ENCODE results near the gene RCCD1.
A peak's percentile ranks its signal among the peaks of the same experiment; 100 is the strongest.

The RCCD1 gene

GRCh38 chr15:90968434-90968833 lies 13.8 kb downstream of the RCCD1 start:
- DNase-seq: no peak

GRCh38 chr15:90970274-90970673 lies 15.6 kb downstream of the RCCD1 start:
- peak; percentile 19 to 34 for DNase-seq

- DNase-seq: no peak
These were observed 17.4 kb downstream of the RCCD1 start for GRCh38 chr15:90972133-90972532.

- no peak for DNase-seq
These were observed 19.5 kb downstream of the RCCD1 start for GRCh38 chr15:90974216-90974615.

- DNase-seq: no peak
These were observed 24.9 kb downstream of the RCCD1 start for GRCh38 chr15:90979582-90979981.

- no peak for DNase-seq
These were observed 27.0 kb downstream of the RCCD1 start for GRCh38 chr15:90981681-90982080.

- DNase-seq: peak in 1 of 2 experiments; percentile 5
These were observed 27.5 kb downstream of the RCCD1 start for GRCh38 chr15:90982135-90982534.

- DNase-seq: no peak
These were observed 32.3 kb downstream of the RCCD1 start for GRCh38 chr15:90986790-90987507.

GRCh38 chr15:90987561-90988141 lies 33.0 kb downstream of the RCCD1 start:
- DNase-seq: no peak

GRCh38 chr15:90988296-90988695 lies 33.6 kb downstream of the RCCD1 start:
- DNase-seq: no peak

- peak; percentile 35 to 51 for DNase-seq
These were observed 34.5 kb downstream of the RCCD1 start for GRCh38 chr15:90989040-90989768.

- DNase-seq: no peak
These were observed 35.8 kb downstream of the RCCD1 start for GRCh38 chr15:90990446-90990845.

- no peak for DNase-seq
These were observed 37.1 kb downstream of the RCCD1 start for GRCh38 chr15:90991587-90992285.

- DNase-seq: no peak
These were observed 39.4 kb downstream of the RCCD1 start for GRCh38 chr15:90994059-90994416.

GRCh38 chr15:90994417-90995311 lies 40.0 kb downstream of the RCCD1 start, which contains the start of gene PRC1:
PRC1 (minus strand) TSS chr15:90994535; CDS start chr15:90994417, 118 bp downstream.
- DNase-seq: peak; percentile 94 to 95

- no peak for DNase-seq
These were observed 44.1 kb downstream of the RCCD1 start for GRCh38 chr15:90998737-90999136.

- DNase-seq: no peak
These were observed 46.5 kb downstream of the RCCD1 start for GRCh38 chr15:91001209-91001608.

GRCh38 chr15:91007266-91007665 lies 52.6 kb downstream of the RCCD1 start:
- no peak for DNase-seq

All from Kasumi-1 (cell line).